Measurements from ENCODE around the gene AIF1L.

- TF ChIP-seq CTCF (IDR thresholded peaks at IDR 0.05) = no peak
- no peak for TF ChIP-seq ZFX (IDR thresholded peaks at IDR 0.05; ENCODE audit: borderline replicate concordance)
Measured at GRCh38 chr9:131085370-131086122, 10.8 kb upstream of the AIF1L start.

All from 22Rv1 (cell line).